Measurements from ENCODE around the gene ADGRB3.

GRCh38 chr6:68654134-68654533 is 19.1 kb downstream of the ADGRB3 start:
- TF ChIP-seq CTCF (conservative IDR thresholded peaks at IDR 0.05; ENCODE audit: low read length) (no peak), EZH2phosphoT487 (IDR thresholded peaks at IDR 0.05; ENCODE audit: borderline replicate concordance, low read depth, low read length) (no peak)

Measured in OCI-LY7 (cell line).